Cortex of kidney (tissue), 1 donor: ENCODE measurements around the gene KY.

Source experiments
- DNase-seq: peaks from one replicate; lab custom pipeline; 2025; lab: John Stamatoyannopoulos, UW

Gene KY, protein sequence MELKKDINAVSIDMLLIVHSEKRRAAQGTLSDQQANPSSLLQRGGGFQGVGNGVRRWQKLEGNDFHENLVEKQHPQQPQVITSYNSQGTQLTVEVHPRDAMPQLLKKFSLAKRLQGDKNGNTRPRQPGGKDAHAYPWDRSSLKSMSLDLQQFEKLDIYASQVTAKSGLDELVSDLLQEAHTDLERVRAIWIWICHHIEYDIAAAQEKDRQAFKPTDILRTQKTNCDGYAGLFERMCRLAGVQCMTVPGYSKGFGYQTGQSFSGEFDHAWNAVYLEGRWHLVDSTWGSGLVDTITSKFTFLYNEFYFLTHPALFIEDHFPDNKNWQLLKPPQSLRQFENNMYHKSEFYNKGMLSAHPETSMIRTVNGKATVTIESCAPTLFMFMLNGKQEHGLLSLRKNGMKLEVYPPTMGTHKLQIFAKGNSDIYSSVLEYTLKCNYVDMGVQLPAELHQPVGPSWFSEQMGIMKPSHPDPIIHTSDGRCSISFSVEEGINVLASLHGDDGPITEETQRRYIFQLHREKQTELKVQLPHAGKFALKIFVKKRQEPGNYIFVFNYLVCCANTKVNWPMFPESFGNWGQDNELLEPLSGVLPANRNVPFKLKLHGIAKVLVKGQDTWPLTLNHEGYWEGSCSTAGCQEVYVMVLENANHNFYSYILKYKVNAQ

DNA sequence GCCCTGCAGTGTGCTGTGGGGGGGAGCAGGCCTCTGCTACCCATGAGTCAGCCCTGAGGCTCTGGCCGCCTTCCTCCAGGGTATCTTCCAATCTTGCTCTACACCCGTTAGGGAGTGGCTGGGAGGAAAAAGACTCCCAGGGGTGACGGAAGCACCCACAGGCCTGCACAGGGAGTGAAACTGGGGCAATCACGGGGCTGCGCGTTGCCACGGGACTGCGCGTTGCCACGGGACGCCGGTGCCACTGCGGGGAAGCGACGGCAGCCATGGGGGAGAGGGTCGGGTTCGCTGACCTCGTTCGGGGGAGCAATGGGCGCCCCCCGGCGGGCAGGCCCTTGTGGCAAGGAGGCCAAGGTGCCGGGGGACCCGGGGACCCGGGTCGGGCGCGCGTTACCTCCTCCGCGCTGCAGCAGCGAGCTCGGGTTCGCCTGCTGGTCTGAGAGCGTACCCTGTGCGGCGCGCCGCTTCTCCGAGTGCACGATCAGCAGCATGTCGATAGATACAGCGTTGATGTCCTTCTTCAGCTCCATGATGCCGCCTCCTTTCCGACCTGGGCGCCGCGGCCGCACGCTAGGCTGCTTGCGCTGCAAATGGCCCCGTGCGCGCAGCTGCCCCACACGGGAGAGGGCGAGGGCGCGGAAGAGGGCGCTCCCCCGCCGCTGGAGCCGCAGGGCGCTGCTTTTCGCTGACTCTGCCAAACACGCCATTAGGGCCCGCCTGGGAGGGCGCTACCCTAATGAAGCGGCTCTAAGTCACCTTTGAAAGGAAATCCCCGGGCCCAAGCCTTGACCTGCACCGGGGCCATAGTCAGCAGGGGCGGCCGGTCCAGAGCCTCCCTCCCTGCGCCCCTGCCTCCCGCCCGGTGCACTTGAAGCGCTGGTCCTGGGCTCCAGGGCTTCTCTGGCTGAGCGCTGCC is at the start of gene KY:
KY (minus strand) TSS at position 592 of the 916 bp plus-strand sequence; CDS start at position 530, 62 bp downstream.
- DNase-seq, result no peak

DNA sequence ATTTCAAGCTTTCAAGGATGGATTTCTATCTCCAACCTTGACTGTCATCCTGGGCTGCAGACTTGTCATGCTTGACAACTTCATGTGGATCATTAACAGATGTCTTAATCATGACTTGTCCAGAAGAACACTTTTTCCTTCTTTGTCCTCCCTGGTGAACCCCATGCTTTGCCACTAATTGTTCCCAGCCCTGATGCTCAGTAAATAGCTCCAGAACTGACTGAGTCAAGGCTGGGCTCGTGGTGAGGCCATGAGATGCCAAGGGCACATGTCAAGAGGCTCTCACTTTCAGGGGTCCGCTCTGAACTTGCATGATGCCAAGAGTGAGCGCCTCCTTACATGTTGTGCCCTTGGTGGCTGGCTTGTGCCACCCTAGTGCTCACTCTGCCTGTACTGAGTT is 48.9 kb upstream of the KY start:
- no peak for DNase-seq

DNA sequence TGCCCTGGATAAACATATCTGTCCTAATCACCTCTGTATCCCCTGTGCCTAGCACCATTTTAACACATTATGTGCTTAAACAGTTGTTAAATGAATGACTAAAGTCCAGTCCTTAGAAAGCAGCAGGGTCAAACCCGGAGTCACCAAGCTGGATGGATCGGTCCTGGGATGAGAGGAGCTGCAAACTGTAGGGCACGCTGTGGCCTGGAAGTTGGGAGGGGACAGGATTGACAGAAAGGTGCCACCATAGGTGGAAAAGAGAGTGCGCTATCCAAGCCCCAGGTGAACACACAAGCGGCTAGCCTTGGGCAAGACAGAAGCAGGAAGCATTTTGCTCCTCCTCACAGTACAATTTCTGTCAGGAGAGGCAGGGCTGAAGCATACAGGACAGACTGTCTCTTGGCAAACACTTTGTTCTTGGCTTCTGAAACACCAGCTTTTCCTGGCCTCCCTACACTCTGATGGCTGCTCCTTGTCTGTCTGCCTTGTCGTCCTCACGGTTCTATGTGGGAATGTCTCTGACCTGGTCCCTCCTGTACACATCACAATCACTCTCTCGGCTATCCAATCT is 48.4 kb upstream of the KY start:
- DNase-seq, result no peak

DNA sequence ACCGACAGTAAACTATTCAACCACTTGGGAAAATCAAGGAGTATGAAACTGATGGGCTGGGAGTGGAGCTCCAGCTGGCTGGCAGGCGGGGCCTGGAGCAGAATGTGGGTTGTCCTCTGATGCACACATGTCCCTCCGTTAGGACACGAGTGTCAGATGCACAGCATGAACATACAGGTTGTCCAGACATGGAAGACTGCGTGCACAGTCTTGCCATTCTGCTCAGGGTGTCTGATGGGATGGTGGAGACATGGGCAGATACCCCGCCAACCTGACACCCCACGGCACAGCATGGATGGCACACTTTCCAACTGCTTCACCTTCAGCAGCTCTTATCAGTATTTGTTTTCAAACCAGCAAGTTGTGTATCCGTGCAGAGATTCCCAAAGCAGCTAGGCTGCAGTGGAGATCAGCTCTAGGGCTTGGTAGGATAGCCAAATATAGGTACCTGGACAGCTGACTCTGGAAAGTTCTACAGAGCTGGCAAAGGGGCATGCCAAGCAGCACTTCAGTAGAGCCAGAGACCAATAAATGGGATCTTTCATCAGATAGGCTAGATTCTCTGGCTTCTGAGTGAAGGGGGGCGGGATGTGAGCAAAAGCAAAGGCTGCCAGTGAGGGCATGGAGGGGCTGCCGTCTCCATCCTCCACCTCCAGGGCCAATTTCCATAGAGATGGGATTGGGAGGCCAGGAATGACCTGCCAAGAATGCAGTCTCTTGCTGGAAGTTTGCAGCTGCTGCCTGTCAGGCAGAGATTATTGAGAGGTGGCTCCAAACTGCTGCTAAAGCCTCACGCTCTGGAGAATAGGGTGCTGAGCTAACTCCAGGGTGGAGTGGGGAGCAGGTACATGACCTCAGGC is 47.2 kb upstream of the KY start:
- no peak for DNase-seq

DNA sequence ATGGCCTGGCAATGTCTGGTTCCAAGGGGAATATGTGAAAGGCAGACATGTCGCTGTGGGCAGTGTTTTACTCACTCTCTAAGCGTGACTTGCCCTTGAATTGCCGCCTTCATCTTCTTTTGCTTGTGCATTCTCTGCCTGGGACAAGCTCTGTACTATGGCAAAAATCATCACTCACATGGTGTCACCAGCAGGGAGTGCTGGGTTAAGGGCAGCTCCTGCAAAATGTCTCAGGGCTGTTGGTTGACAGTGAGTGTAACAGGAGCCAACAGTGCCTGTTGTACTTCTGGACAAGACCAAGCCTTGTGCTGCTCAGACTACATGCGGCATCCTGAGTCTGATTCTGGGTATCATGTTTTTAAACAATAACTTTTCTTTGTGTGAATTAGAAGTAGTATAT is 45.3 kb upstream of the KY start:
- no peak for DNase-seq

DNA sequence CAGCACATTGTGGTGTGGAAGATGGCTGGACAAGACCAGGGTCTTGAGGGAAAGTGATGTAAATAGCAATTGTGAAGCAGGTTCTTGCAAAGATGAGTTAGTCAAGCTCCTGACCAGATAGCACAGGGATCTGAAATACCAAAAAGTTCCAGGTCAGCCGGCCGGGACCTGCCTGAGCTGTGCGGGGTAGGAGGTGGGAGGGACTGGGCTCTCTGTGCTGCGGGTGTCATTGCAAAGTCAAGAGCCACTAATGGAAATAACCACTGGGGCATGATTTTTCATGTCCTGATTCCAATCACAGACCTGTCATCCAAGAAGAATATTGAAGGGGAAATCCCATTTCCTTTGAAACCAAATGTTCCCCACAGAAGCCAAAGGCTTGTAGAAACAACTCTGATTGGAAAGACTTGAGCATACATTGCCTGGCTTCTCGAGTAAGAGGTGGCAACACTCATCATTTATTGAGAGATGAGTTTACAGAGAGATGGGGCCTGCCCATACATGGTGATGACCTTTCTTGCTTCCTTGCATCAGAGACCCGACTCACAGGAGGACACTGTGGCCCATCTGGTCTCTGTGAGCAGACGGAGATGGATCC is 44.2 kb upstream of the KY start:
- no peak for DNase-seq

DNA sequence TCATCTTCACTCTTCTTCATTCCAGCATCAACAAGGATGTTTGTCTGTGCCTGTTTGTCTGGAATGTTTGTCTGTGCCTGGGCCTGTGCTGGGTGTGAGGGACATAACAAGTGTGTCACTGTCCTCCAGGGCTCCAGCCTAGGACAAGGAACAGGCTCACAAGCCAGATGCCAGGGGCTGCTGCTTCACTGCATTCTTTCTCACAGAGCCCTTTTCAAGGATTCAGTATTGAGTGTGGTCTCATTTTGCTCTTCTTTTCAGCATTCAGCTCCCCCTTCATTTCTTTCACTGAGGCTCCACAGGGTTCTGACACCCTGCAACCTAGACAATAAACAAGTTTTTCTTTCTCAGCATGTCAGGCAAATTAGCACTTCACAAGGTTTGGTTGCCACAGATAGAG is 43.6 kb upstream of the KY start:
- DNase-seq, result no peak

DNA sequence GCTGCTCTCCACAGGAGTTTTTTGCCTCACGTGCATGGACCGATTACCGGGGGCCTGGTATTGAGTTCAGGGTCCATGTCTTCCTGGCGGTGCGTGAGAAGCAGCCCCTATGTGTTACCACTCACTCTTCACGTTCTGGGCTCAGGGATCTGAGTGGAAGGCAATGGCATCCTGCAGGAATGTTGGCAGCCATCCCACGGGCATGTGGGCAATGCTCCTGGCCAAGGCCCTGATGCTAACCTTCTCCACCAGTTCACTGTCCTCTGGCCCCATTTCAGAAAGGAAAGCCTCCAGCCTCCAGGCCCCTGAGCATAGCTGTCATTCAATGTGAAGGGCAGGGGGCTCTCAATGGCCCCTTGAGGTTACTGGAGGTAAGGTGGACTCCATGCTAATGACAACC is 43.0 kb upstream of the KY start:
- DNase-seq, result no peak

DNA sequence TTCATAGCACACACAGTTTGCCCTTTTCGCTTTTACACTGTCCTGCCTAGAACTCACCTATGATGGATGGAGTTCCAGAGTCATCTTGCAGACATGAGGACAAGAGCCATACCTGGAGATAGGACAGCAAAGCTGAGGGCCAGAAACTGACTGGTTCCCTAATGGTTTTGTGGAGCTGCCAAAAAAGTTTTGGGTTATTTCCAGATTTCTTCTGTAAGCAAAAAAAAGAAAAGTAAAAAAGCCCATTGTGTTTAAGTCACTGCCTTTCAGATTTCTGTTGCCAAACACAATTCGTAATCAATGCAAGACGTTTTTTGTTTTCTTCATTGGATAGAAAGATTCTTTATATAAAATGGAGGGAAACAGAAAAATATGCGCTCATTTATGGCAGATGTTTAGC is 42.4 kb upstream of the KY start:
- DNase-seq, result no peak

DNA sequence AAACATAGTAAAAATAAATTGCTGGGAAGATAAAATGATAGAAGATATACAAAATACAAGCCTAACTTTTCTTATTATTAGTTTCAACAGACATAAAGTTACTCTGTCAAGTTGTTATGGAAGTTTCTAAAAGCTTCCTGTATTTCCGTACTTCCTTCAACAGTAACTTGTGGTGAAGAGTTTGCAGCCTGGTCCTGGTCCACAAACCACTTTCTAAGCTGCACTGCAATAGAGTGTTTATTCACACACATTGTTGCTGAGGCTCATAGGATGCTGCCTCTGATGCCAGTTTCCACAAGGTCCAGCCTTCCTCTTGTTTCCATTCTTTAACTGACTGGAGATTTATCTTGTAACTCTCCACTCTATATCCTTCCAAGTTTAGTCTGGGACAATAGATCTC is 39.4 kb upstream of the KY start:
- DNase-seq, result no peak

DNA sequence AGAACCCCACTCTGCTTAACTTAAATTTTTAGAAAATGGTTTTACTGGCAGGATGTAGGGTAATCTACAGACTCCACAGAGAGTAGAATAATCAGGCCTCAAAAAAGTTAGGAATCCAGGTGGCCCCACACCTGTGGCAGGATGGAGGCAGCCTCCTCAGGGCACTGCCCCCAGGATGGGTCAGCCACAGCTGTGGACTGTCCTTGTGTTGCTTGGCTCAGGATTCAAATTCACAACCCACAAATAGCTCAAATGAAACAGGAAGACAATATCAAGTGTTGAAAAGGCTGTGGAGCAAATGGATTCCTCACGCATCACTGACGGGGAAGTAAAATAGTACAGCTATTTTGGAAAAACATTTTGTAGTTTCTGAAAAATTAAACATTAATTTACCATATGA is 36.8 kb upstream of the KY start:
- no peak for DNase-seq

DNA sequence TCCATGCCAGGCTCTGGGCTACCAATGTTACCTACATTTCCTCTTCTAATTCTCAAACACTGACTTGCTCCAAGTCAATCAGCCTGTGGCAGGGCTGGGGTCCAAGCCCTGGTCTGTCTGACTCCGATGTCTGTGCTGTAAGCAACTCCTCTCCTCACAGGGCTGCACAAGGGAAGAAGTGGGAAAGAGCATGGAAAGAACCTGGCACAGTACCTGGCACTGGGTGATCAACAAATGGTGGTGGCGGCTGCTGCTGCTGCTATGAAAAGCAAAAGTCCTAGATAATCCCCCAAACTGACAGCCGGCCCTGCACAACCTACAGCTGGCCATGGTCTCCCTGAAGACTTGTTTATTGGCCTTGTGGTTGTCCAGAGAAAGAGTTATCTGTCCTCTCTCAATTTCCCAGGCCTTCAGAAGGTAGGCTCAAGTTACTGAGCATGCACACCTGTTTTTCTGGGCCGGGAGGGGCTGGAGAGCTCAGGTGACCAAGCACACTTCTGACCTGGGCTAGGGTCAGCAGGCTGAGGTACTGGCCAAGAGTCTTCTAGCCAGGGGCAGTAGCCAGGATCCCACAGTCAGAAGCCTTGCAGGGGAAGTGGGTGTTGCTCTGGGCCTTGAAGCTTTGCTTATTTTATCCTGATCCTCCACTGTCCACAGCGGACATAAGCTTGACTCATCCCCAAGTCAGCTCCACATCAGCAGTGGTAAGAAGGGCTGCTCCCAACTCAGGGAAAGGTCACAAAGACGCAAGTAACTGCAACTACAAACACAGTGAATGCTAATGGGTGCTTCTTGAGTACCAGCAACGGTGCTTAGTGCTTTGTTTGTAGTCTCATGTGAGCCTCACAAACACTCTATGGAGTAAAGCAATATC is 35.3 kb upstream of the KY start:
- DNase-seq, result no peak

DNA sequence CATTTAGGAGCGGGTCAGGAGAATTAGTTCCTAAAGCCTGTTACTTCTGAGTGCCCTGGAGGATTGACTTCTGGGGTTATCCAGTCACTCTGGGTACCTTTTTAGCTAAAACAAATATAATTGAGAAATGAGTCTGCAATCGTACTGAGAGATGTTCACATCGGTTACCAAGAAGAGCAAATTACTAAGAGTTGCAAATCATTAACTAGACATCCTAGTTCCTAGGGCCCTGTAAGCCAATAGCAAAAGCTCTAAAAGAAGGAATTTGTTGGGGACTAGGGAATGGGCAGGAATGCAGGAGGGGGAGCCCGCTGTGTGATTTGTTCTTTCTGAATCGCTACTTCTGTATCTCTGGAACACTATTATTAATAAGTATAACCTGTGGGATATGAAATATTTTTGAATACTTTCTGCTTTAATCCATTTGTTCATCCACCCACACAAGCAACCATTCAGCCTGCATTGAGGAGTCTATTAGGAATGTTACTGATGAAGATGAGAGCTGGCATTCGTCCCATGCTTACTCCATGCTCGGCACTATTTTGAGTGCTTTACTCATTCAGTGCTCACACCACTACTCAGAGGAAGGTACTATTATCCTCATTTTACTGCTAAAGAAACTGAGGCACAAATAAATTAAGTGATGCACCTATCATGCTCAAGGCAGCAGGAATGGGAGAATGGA is 31.5 kb upstream of the KY start:
- no peak for DNase-seq

DNA sequence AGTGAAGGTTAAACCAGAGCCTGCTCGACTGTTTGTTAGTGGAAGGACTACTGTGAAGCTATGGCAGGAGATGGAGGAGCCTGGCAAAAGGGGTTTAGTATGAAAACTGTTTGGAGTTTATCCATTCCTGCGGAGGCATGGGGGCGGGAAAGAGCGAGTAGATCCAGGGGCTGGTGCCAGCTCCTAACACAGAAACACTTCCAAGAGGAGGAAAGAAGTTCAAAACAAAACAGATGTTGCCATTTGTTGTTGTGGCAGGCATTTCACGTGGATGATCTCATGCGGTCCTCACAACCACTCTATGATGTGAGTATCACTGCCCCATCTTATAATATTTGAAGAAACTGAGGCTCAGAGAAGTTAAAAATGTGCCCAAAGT is 30.7 kb upstream of the KY start:
- DNase-seq, result no peak

DNA sequence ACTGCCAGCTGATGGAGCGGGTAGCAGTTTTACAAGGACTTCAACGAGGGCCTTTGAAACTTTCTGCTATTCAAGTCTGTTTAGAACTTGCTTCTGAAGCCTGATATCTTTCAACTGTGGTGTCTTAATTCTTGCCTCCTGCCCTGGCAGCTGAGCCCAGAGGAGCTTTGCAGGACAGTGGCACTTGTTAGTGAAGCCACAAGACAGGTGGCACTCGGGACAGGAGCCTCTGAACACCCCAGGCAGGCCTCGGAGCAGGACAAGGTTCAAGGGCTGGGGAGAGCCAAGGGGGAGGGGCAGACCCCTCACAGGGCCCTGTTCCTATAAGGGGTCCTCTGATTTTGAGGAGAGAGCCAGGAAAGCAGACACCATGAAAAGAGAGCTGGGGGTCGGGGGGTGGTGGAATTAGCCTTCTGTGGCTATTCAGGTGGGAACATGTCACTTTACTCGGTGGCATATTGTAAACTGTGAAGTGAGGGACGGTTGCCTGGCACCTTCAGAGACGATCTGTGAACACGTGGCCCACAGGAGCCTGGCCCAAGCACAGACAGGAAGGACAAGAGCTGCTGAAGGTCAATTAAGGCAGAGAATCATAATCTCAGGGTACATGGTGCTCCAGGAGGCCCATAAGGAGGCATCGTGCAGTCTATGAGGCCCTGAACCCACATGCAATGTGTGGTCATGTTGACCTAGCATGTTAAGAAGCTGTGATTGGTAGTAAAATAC is 30.1 kb upstream of the KY start:
- no peak for DNase-seq

DNA sequence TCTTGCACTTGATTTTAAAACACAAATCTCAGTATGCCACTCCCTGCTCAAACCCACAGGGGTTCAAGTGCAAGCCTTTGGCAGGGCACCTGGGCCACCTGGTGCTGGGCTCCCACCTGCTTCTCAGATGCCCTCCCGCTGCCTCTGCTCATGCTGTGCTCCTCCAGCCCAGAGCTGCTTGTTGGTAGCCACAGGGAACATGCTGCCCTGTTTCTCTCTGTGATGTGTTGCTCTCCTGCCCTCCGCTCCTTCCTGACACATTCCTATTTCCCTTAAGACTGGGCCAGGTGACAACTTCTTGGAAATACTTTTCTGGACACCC is 27.1 kb upstream of the KY start:
- DNase-seq, result no peak

DNA sequence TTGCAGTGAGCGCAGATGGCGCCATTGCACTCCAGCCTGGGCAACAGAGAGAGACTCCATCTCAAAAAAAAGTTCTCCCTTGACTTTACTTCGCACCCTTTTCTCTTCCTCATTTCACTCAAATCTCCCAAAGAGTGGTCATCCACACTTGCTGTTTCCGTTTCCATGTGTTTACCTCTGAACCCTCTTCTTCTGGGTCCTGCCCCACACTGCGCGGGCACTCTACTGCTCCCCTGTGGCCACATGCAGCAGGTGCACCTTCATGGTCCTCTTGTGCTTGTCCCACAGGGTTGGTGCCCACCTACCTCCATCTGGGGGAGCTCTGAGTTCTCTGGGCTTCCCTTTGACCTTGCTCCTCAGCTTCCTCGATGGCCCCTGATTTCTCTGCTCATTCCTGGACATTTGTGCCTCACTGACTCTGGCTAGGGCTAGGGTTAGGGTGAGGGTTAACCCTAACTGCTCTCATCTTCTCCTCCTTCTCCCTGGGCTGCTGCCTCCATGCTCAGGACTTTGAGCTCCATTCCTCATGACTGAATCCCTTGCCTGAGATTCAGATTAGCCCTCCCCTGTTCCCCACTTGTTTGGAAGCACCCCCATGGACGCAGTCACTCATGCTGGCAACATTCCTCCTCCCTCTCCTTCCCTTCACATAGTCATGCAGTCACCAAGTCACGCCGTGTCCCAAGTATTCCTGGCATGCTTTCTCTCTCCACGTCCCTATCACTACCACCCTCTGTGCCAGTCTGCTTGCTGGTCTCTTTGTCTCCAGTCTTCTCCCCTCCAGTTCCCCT is 26.6 kb upstream of the KY start:
- no peak for DNase-seq

DNA sequence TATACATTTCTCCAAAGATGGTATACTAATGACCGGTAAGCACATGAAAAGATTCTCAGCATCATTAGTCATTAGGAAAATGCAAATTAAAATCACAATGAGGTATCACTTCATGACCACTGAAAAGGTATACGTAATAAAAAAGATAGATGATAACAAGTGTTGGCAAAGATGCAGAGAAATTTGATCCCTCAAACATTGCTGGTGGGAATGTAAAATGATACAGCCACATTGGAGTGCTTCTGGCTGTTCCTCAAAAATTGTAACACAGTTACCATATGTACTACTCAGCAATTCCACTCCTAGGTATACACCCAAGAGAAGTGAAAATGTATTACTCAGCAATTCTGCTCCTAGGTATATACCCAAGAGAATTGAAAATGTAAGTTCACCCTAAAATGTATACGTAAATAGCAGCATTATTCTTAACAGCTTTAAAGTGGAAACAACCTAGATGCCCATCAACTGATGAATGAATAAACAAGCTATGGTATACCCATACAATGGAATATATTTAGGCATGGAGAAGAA is 25.0 kb upstream of the KY start:
- no peak for DNase-seq
